ENCODE measurements around the gene ADCY3.

DNA sequence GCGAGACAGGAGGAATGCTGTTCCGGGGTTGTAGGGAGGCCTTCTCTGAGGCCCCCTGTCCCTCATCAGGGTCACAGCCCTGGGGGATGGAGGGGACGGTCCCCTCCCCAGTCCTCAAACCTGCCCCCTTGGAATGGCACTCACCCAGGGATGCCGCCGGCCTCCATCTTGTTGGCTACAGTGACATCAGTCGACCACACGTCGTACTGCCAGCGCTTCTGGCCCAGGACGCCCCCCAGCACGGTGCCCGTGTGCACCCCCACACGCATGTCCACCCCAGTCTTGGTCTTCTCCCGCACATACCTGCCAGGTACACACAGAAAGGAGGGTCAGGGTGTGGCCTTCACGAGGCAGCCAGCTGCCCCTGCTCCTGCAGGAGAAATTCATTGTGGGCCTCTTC is 80.3 kb downstream of the ADCY3 start:
- no peak for TF ChIP-seq CTCF (conservative IDR thresholded peaks at IDR 0.05; ENCODE audit: low read length)
- no peak for TF ChIP-seq EZH2phosphoT487 (IDR thresholded peaks at IDR 0.05; ENCODE audit: borderline replicate concordance)

Measured in Loucy (cell line).